GM04503 (cell line): ENCODE measurements around the gene ACO2.
"Not testable (repeated sequence)": the region's sequence is repeated elsewhere in the genome, so short reads cannot be mapped to it uniquely, and the experiment has no call there.

ENCODE experiments used
- DNase-seq: peaks from one replicate; pipeline ENCODE4 v3.0.0-alpha.2; 2012; ENCODE audit warnings: low read depth

The ACO2 gene

GRCh38 chr22:41568811-41569210 is 99.9 kb downstream of the ACO2 start:
- no peak for DNase-seq

DNA sequence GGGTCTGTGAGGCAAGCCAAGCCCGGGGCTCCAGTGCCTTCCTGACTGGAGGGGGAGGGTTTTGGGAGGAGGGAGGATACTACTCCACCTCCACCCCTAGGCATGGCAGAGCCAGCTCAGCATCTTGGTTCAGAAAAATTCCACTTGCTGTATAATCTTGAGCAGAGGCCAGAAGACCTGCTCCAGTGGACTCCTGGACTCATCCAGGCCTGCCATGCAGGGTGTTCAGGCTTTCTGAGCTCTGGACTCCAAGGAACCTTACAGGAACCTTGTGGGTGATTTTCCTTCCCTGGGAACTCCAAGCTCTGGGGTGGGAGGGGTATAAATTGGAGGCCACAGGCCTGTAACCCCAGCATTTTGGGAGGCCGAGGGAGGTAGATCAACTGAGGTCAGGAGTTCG is 101.3 kb downstream of the ACO2 start:
- no peak for DNase-seq

GRCh38 chr22:41571786-41572185 is 102.9 kb downstream of the ACO2 start:
- DNase-seq: no peak

GRCh38 chr22:41572305-41572704 is 103.4 kb downstream of the ACO2 start:
- not testable (repeated sequence) for DNase-seq

GRCh38 chr22:41573677-41574076 is 104.8 kb downstream of the ACO2 start:
- no peak for DNase-seq

DNA sequence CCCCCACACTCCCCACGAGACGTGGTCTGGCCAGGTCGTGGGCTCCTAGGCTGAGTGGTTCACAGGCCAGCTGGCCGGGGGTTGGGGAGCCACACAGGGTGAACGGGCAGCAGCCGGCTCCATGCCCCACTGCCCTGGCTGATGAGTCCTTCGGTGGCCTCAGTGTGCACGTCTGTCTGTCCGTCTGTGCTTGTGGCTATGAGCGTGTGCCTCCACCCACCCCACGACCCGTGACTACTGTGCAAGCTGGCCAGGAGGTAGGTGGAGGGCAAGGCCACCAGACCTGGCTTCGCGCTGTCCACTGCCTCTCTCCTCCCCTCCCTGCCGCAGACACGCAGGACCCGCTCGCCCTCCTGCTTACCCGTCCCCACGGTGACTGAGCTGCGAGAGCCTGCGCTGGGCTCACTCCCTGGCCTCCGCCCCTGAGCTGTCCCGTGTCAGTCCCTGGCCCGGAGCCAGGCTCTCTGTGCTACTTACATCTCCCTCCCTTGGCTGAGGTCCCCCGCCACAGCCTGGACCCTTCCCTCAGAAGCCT is 106.0 kb downstream of the ACO2 start:
- no peak for DNase-seq

DNA sequence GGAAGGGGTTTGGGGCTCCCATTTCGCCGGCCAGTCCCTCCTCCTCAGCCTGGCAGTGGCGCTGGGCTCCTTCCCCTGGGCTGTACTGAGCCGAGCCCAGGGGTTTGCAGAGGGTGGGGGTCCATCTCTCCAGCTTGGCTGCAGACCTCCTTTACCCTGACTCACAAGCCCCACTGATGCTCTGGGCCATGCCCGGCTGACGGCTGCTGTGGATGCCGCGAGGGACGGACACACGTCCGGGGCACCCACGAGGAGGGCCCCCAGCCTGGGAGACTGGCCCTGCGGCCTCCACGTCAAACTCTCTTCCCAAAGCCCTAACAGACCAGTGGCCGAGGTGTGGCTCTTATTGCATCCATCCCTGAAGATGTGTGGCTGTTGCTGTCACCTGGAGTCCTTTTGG is 106.6 kb downstream of the ACO2 start:
- no peak for DNase-seq

- DNase-seq: no peak
These were observed 108.0 kb downstream of the ACO2 start for GRCh38 chr22:41576877-41577276.

- no peak for DNase-seq
These were observed 109.2 kb downstream of the ACO2 start for GRCh38 chr22:41578114-41578513.
